Astrocyte (in vitro differentiated cells and primary cell): ENCODE results near the gene NT5DC3.

Experiments used
- CTCF ChIP-seq: IDR thresholded peaks from 2 replicates; pipeline ENCODE4 v1.5.1; 2011; ENCODE audit warnings: low read depth, mild to moderate bottlenecking, inconsistent platforms, low read length, moderate library complexity; ENCODE audit not compliant: insufficient read depth
- EZH2 ChIP-seq: IDR thresholded peaks from 2 replicates; pipeline ENCODE4 v1.6.1; 2012; ENCODE audit warnings: mild to moderate bottlenecking, low read length, inconsistent platforms; ENCODE audit not compliant: insufficient read depth

GRCh38 chr12:103832048-103832997 lies 8.7 kb downstream of the NT5DC3 start:
- no peak for TF ChIP-seq CTCF
- no peak for TF ChIP-seq EZH2
